CD14-positive monocyte (primary cell): Measurements from ENCODE around the gene MKNK1. TPM values are rescaled to one million over a fixed set of nuclear protein-coding genes. Genes with fewer than 3 reads are reported as not detected.

Source experiments
- DNase-seq, 3 donors: peaks; one replicate each; pipeline ENCODE4 v3.0.0-alpha.2; 2011 to 2022
- H2AFZ ChIP-seq: 2 replicates; pipeline ENCODE4 v1.6.0; 2012; ENCODE audit warnings: mild to moderate bottlenecking, low read depth, low read length, inconsistent platforms; ENCODE audit not compliant: insufficient read depth, poor library complexity, severe bottlenecking
- H3K27ac ChIP-seq, 2 donors: 1 replicate in 1 of 2; 2 replicates in 1 of 2; pipeline ENCODE4 v1.5.1; 2012 to 2013; ENCODE audit warnings: low read length in 2 of 2, control low read depth in 1 of 2, inconsistent platforms in 1 of 2, low read depth in 1 of 2, mild to moderate bottlenecking in 1 of 2
- H3K27me3 ChIP-seq, 2 donors: one replicate each; pipeline versions ENCODE4 v1.6.0 to v1.6.1; 2011 to 2013; ENCODE audit warnings: low read length in 2 of 2; ENCODE audit not compliant: control insufficient read depth in 2 of 2, insufficient read depth in 2 of 2
- H3K36me3 ChIP-seq, 2 donors: replicated peaks in 1 of 2; 1 replicate in 1 of 2; 2 replicates in 1 of 2; pipeline versions ENCODE4 v1.5.1 to v1.6.1; 2012 to 2013; ENCODE audit warnings: low read length in 2 of 2, control low read depth in 1 of 2, inconsistent platforms in 1 of 2, mild to moderate bottlenecking in 1 of 2; ENCODE audit not compliant: insufficient read depth in 2 of 2, control insufficient read depth in 1 of 2
- H3K4me1 ChIP-seq, 2 donors: 1 replicate in 1 of 2; 2 replicates in 1 of 2; pipeline versions ENCODE4 v1.5.1 to v1.6.1; 2012 to 2013; ENCODE audit warnings: low read length in 2 of 2, control low read depth in 1 of 2, inconsistent platforms in 1 of 2, mild to moderate bottlenecking in 1 of 2, moderate library complexity in 1 of 2; ENCODE audit not compliant: insufficient read depth in 2 of 2, control insufficient read depth in 1 of 2
- H3K4me2 ChIP-seq: replicated peaks from 2 replicates; pipeline ENCODE3; 2012; ENCODE audit warnings: low read length, moderate library complexity, mild to moderate bottlenecking; ENCODE audit not compliant: poor library complexity, severe bottlenecking; ENCODE audit errors: extremely low read depth
- H3K4me3 ChIP-seq, 3 experiments: fragments of 200-600 bp in 1 of 3; sonication (generic) in 1 of 3; replicated peaks in 1 of 3; 1 replicate in 2 of 3; 2 replicates in 1 of 3; pipeline ENCODE4 v1.5.1; 2011 to 2013; ENCODE audit warnings: low read length in 3 of 3, mild to moderate bottlenecking in 3 of 3, control low read depth in 2 of 3, low read depth in 2 of 3, inconsistent platforms in 1 of 3, moderate library complexity in 1 of 3
- H3K79me2 ChIP-seq: 2 replicates; pipeline ENCODE4 v1.6.0; 2012; ENCODE audit warnings: mild to moderate bottlenecking, control low read depth, inconsistent platforms, low read length, moderate library complexity; ENCODE audit not compliant: insufficient read depth
- H3K9ac ChIP-seq: 2 replicates; pipeline ENCODE4 v1.6.0; 2017; ENCODE audit warnings: low read length, mild to moderate bottlenecking; ENCODE audit not compliant: insufficient read depth, poor library complexity, severe bottlenecking
- H3K9me3 ChIP-seq, 2 donors: replicated peaks in 1 of 2; 1 replicate in 1 of 2; 2 replicates in 1 of 2; pipeline versions ENCODE4 v1.5.1 to v1.6.1; 2012 to 2013; ENCODE audit warnings: low read length in 2 of 2, control low read depth in 1 of 2; ENCODE audit not compliant: control insufficient read depth in 1 of 2, insufficient read depth in 1 of 2
- H4K20me1 ChIP-seq: 2 replicates; pipeline ENCODE4 v1.6.0; 2012; ENCODE audit warnings: mild to moderate bottlenecking, low read length, control low read depth, moderate library complexity; ENCODE audit not compliant: insufficient read depth
- H3K27ac Mint-ChIP-seq, 7 donors: one replicate each; pipeline ENCODE4 v1.8.0; 2020; ENCODE audit warnings: mild to moderate bottlenecking in 7 of 7, mixed read lengths in 7 of 7, moderate library complexity in 6 of 7, inconsistent platforms in 2 of 7
- H3K27me3 Mint-ChIP-seq, 3 donors: one replicate each; pipeline ENCODE4 v1.8.0; 2021 to 2022; ENCODE audit warnings: low read depth in 3 of 3, mild to moderate bottlenecking in 3 of 3, mixed read lengths in 3 of 3, moderate library complexity in 3 of 3, inconsistent platforms in 1 of 3
- H3K36me3 Mint-ChIP-seq, 2 donors: one replicate each; pipeline ENCODE4 v1.8.0; 2020; ENCODE audit warnings: mixed read lengths in 2 of 2, inconsistent platforms in 1 of 2, mild to moderate bottlenecking in 1 of 2
- H3K4me1 Mint-ChIP-seq: one replicate; pipeline ENCODE4 v1.8.0; 2020; ENCODE audit warnings: mild to moderate bottlenecking, mixed read lengths
- H3K4me3 Mint-ChIP-seq, 2 donors: one replicate each; pipeline ENCODE4 v1.8.0; 2020; ENCODE audit warnings: mild to moderate bottlenecking in 2 of 2, mixed read lengths in 2 of 2, moderate library complexity in 1 of 2
- H3K9me3 Mint-ChIP-seq, 7 donors: one replicate each; pipeline ENCODE4 v1.8.0; 2020 to 2022; ENCODE audit warnings: mixed read lengths in 7 of 7, mild to moderate bottlenecking in 6 of 7, moderate library complexity in 6 of 7, inconsistent platforms in 2 of 7
- WGBS: methylation state at CpG from one replicate; pipeline ENCODE4 v1.1.5; 2013; ENCODE audit warnings: missing lambda C conversion rate; ENCODE audit not compliant: insufficient coverage; 5-methylcytosine and 5-hydroxymethylcytosine counted together
- intact Hi-C, 2 donors: fragments of 100-400 bp; cut with micrococcal nuclease; formaldehyde crosslinking; loops; one replicate each; pipeline versions ENCODE4 v1.15.0 to v1.15.1; 2023
- polyA plus RNA-seq, 3 donors: library from polyadenylated mRNA; depleted of rRNA in 1 of 3; unstranded in 2 of 3; stranded (reverse) in 1 of 3; fragments of 300-500 nt in 2 of 3; fragments of >200 nt in 1 of 3; fragmentation: Illumina TruSeq in 2 of 3; gene quantifications; 1 replicate in 2 of 3; 2 replicates in 1 of 3; pipeline ENCODE4 v1.2.3, GENCODE V29; 2012 to 2021
- TF ChIP-seq, protein P1 (sequence below): fragments of 200-600 bp; IDR thresholded peaks from one replicate; pipeline ENCODE4 v1.8.0; 2022; ENCODE audit warnings: antibody characterized with exemption, mild to moderate bottlenecking

Gene MKNK1
- polyA plus RNA-seq, 3 donors = 38.2 to 144 (median 38.6) TPM

DNA sequence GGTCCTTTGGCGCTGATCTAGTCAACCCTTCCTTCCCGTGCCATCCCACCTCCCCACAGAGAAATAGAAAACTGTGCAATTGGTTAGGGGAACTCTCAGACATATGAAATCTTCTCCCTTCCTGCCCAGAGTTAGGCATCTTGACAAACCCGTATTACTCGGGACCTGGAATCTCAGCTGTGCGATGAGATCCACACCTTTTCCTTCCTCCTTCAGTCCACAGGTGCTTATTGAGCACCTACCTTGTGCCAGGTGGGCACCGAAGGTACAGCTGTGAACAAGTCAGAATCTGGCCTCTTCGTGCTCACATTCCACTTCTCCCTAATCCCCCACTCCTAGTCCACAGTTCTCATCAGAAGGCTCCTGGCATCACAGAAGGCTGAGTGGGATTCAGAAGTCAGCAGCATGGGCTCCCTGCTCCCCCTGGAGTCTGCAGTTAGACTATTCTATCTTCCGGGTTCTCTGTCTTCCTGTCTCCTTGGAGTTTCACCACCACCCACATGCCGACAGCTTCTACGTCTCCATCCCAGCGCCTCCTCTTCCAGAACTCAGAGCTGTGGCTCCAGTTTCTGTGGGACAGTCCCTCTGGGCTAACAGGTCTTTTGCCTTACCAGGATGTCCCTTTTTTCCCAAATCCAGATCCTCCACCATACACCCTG, 75.6 kb downstream of the MKNK1 start:
- H3K79me2 ChIP-seq = no peaks in the 10 kb centered on the region
- no peak overlapping the region for H3K4me2 ChIP-seq
- no peak for DNase-seq
- H4K20me1 ChIP-seq = no peaks in the 10 kb centered on the region
- no peaks in the 10 kb centered on the region for H3K36me3 ChIP-seq
- no peaks in the 10 kb centered on the region for H3K4me1 Mint-ChIP-seq
- H3K27ac ChIP-seq = no peak overlapping the region
- no peak overlapping the region for H3K4me3 ChIP-seq
- peaks cover 3 to 44% of the 10 kb centered on the region in 2 donors for H3K27me3 ChIP-seq
- H3K27ac Mint-ChIP-seq = no peak overlapping the region
- peaks cover 0 to 4% (median 0%) of the 10 kb centered on the region in 7 donors for H3K9me3 Mint-ChIP-seq
- H3K9ac ChIP-seq = no peak overlapping the region
- TF ChIP-seq, protein P1, sequence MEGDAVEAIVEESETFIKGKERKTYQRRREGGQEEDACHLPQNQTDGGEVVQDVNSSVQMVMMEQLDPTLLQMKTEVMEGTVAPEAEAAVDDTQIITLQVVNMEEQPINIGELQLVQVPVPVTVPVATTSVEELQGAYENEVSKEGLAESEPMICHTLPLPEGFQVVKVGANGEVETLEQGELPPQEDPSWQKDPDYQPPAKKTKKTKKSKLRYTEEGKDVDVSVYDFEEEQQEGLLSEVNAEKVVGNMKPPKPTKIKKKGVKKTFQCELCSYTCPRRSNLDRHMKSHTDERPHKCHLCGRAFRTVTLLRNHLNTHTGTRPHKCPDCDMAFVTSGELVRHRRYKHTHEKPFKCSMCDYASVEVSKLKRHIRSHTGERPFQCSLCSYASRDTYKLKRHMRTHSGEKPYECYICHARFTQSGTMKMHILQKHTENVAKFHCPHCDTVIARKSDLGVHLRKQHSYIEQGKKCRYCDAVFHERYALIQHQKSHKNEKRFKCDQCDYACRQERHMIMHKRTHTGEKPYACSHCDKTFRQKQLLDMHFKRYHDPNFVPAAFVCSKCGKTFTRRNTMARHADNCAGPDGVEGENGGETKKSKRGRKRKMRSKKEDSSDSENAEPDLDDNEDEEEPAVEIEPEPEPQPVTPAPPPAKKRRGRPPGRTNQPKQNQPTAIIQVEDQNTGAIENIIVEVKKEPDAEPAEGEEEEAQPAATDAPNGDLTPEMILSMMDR = peak; percentile 47
- H2AFZ ChIP-seq = no peak overlapping the region
- peaks cover 36 to 76% (median 41%) of the 10 kb centered on the region in 3 donors for H3K27me3 Mint-ChIP-seq
- no peaks in the 10 kb centered on the region for H3K36me3 Mint-ChIP-seq
- WGBS = 46% methylated on average over 8 of the region's 11 CpGs
- H3K9me3 ChIP-seq = no peaks in the 10 kb centered on the region
- peak overlapping the region in 1 of 2 donors; percentile 66 for H3K4me3 Mint-ChIP-seq
- intact Hi-C loops = loop anchor here (2.0 to 10.0 kb wide), 4 partner anchors 84 to 196 kb away; no protein-coding TSS in a partner anchor
- peaks cover 1 to 3% of the 10 kb centered on the region in 2 donors for H3K4me1 ChIP-seq

DNA sequence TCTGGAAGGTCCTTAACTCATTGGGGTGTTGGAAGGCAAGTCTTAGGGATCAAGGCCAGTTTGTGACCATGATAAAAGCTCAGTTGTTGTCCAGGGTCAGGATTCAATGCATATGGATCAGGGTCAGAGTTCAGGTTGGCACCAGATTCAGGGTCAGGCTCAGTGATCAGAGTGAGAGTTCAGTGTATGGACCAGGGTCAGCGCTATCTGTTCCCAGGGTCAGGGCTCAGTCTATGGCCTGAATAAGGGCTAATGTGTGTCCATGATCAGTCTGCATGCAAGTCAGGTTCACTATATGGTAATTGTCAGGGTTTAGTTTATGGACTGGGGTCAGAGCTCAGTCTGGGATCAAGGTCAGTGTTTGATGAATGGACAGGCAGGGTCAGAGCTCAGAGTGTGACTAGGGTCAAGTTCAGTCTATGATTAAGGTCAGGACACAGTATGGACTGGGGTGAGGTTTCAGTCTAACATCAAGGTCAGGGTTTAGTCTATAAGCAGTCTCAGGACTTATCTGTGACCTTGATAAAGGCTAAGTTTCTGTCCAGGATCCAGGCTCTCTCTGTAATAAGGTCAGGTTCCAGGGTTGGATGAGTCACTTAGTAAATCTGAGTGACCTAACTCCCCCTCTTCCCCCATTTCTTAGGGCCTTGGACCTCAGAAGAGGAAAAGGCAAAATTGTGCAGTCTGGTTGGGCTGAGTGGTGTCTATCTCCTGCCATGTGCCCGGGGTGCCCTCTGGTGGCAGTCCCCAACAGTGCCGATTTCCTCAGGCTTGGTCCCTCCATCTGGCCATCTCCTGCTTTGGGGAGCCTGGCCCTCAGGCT, 76.4 kb downstream of the MKNK1 start:
- H3K4me1 ChIP-seq = no peaks in the 10 kb centered on the region
- Mint-ChIP-seq H3K36me3 (no peaks in the 10 kb centered on the region), H3K4me1 (peaks cover under 1% of the 10 kb centered on the region), H3K27me3 (peaks cover 36 to 79% (median 42%) of the 10 kb centered on the region in 3 donors), H3K9me3 (peaks cover 0 to 4% (median 0%) of the 10 kb centered on the region in 7 donors), H3K27ac (peak overlapping the region in 1 of 7 donors; percentile 18), H3K4me3 (peak overlapping the region in 1 of 2 donors; percentile 46)
- peak; percentile 64 to 79 (median 72) for DNase-seq
- no peaks in the 10 kb centered on the region for H3K79me2 ChIP-seq
- H3K9ac ChIP-seq = no peak overlapping the region
- no peak overlapping the region for H3K4me3 ChIP-seq
- WGBS = 50% methylated on average over 2 of the region's 3 CpGs
- no peak overlapping the region for H3K27ac ChIP-seq
- TF ChIP-seq, protein P1 = peak; percentile 90
- intact Hi-C loops = loop anchor here (1.0 to 10.0 kb wide), 6 partner anchors 50 to 195 kb away; no protein-coding TSS in a partner anchor
- H3K4me2 ChIP-seq = no peak overlapping the region
- no peak overlapping the region for H2AFZ ChIP-seq
- no peaks in the 10 kb centered on the region for H3K36me3 ChIP-seq
- no peaks in the 10 kb centered on the region for H3K9me3 ChIP-seq
- H4K20me1 ChIP-seq = no peaks in the 10 kb centered on the region
- H3K27me3 ChIP-seq = peaks cover 2 to 48% of the 10 kb centered on the region in 2 donors
